ENCODE results near the gene BAIAP2. TPM values are rescaled to one million over a fixed set of nuclear protein-coding genes. Genes with fewer than 3 reads are reported as not detected.

The BAIAP2 gene
- total RNA-seq, 1 experiment from 2014 or later, result 58.0 TPM

DNA sequence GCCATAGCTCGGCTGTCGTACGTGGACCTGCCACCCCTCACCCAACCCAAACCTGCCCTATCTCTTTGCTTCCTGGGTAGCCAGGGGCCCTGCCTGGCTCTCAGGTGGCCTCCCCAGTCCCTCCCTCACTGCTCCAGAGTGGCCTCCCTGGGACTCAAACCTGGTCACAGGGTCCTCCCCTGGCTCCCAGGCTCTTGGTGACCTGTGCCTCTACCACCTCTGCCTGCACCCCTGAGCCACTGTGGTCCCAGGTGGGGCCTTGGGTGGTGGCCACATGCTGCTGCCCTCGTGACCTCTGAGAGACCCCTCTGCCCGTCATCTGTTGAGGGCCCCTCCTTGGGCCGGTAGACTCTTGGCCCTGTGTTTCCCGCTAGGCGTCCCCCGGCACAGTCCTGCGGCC, 65.7 kb downstream of the BAIAP2 start:
- DNase-seq, result no peak
- Mint-ChIP-seq H3K27me3 (ENCODE audit: unreplicated experiment) (no peaks in the 10 kb centered on the region), H3K36me3 (ENCODE audit: insufficient read depth, unreplicated experiment) (peaks cover 36% of the 10 kb centered on the region), H3K27ac (ENCODE audit: unreplicated experiment) (no peak overlapping the region), H3K9me3 (ENCODE audit: low read depth, unreplicated experiment) (no peaks in the 10 kb centered on the region), H3K4me3 (ENCODE audit: low read depth, unreplicated experiment) (no peak overlapping the region), H3K4me1 (ENCODE audit: low read depth, unreplicated experiment) (peaks cover 22% of the 10 kb centered on the region)
- CTCF ChIA-PET, result no interaction called here
- BruUV-seq (replicated peaks), result no TSS peak
- intact Hi-C loops (cut with micrococcal nuclease; ENCODE audit: unreplicated experiment), result loop anchor here (5.0 kb wide), 1 partner anchor 113 kb away; no protein-coding TSS in a partner anchor
- TF ChIP-seq, protein P1, sequence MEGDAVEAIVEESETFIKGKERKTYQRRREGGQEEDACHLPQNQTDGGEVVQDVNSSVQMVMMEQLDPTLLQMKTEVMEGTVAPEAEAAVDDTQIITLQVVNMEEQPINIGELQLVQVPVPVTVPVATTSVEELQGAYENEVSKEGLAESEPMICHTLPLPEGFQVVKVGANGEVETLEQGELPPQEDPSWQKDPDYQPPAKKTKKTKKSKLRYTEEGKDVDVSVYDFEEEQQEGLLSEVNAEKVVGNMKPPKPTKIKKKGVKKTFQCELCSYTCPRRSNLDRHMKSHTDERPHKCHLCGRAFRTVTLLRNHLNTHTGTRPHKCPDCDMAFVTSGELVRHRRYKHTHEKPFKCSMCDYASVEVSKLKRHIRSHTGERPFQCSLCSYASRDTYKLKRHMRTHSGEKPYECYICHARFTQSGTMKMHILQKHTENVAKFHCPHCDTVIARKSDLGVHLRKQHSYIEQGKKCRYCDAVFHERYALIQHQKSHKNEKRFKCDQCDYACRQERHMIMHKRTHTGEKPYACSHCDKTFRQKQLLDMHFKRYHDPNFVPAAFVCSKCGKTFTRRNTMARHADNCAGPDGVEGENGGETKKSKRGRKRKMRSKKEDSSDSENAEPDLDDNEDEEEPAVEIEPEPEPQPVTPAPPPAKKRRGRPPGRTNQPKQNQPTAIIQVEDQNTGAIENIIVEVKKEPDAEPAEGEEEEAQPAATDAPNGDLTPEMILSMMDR (IDR thresholded peaks at IDR 0.05; ENCODE audit: unreplicated experiment), result no peak

DNA sequence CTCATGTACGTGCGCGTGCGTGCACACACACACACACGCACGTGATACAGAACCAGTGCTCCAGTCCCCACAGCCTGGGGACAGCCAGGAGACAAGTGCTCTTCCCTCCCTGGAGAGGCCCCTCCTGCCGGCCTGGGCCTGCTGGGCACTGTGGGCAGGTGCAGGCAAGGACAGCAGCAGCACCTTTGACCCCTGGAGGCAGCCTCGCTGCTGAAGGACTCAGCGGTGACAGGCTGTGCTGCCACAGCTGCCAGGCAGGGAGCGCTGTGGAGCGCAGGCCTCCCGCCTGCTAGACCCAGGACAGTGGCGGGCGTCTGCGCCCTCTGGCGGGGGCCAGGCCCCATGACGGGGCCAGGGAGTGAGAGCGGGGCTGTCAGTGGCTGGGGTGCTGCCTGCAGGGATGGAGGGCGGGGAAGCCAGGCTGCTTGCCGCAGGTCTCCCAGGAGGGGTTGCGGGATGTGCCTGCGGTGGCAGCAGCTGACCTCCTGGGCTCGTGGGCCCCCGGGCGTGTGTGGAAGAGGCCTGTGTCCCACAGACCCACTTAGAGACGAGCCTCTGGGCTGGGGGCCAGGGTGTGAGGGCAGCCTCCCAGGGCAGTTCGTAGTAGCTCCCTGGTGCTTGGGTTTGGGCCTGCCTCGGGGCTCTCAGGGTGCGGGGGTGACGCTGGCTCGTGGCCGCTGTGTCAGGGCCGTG, 66.8 kb downstream of the BAIAP2 start:
- Mint-ChIP-seq H3K27ac (ENCODE audit: unreplicated experiment) (no peak overlapping the region), H3K4me3 (ENCODE audit: low read depth, unreplicated experiment) (no peak overlapping the region), H3K9me3 (ENCODE audit: low read depth, unreplicated experiment) (no peaks in the 10 kb centered on the region), H3K36me3 (ENCODE audit: insufficient read depth, unreplicated experiment) (peaks cover 39% of the 10 kb centered on the region), H3K27me3 (ENCODE audit: unreplicated experiment) (no peaks in the 10 kb centered on the region), H3K4me1 (ENCODE audit: low read depth, unreplicated experiment) (peaks cover 11% of the 10 kb centered on the region)
- no TSS peak for BruUV-seq (replicated peaks)
- TF ChIP-seq, protein P1 (IDR thresholded peaks at IDR 0.05; ENCODE audit: unreplicated experiment), result peak; percentile 100
- peak; percentile 93 for DNase-seq
- intact Hi-C loops (cut with micrococcal nuclease; ENCODE audit: unreplicated experiment), result loop anchor here (5.0 kb wide), 1 partner anchor 114 kb away; no protein-coding TSS in a partner anchor
- CTCF ChIA-PET, result interaction anchor here (0.6 to 1.6 kb wide), 6 partner anchors 36 to 118 kb away, joined by 3 to 5 read pairs (median 4); no protein-coding TSS in a partner anchor

DNA sequence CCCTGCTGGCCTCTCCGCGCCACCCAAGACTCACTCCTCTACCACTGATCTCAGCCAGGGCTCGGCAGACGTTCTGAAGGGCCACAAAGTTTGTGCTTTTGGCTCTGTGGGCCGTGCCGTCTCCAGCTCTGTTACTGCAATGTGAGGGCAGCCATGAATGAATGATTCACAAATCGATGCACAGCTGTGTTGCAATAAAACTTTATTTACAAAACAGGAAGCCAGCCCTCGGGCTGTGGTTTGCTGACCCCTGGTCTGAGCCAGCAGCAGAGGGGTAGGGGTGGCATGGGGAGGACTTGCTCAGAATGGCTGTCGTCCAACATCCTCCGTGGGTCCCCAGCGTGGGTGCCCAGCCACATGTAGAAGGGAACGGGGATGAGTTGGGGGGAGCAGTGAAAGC, 67.4 kb downstream of the BAIAP2 start:
- CTCF ChIA-PET, result interaction anchor here (1.2 to 1.6 kb wide), 5 partner anchors 53 to 118 kb away, joined by 3 to 5 read pairs (median 4); no protein-coding TSS in a partner anchor
- no peak overlapping the region for H3K4me3 Mint-ChIP-seq (ENCODE audit: low read depth, unreplicated experiment)
- intact Hi-C loops (cut with micrococcal nuclease; ENCODE audit: unreplicated experiment), result loop anchor here (5.0 kb wide), 1 partner anchor 115 kb away; no protein-coding TSS in a partner anchor
- H3K27ac Mint-ChIP-seq (ENCODE audit: unreplicated experiment), result no peak overlapping the region
- no peaks in the 10 kb centered on the region for H3K27me3 Mint-ChIP-seq (ENCODE audit: unreplicated experiment)
- H3K9me3 Mint-ChIP-seq (ENCODE audit: low read depth, unreplicated experiment), result no peaks in the 10 kb centered on the region
- BruUV-seq (replicated peaks), result no TSS peak
- DNase-seq, result no peak
- H3K36me3 Mint-ChIP-seq (ENCODE audit: insufficient read depth, unreplicated experiment), result peaks cover 39% of the 10 kb centered on the region
- TF ChIP-seq, protein P1 (IDR thresholded peaks at IDR 0.05; ENCODE audit: unreplicated experiment), result no peak
- peaks cover 5% of the 10 kb centered on the region for H3K4me1 Mint-ChIP-seq (ENCODE audit: low read depth, unreplicated experiment)

DNA sequence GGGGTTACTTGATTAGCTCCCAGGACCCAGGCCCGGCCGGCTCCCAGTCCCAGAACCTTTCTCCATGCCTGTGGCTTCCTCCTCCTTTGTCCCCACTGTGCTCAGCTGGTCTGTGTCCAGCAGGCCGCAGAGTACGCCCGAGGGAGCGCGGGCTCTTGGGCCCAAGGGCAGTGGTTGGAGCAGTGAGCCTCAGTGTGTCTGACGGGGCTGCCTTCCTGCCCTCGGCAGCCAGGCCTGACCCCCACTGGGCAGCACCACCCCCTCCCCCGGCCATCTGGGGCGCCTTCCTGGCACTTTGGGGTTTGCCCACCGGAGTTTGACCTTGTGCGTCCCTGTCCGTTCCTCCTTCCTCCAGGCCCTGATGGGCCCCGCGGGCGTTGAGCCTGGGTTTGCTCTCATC, 67.9 kb downstream of the BAIAP2 start:
- peaks cover under 1% of the 10 kb centered on the region for H3K4me1 Mint-ChIP-seq (ENCODE audit: low read depth, unreplicated experiment)
- intact Hi-C loops (cut with micrococcal nuclease; ENCODE audit: unreplicated experiment), result loop anchor here (5.0 kb wide), 1 partner anchor 116 kb away; no protein-coding TSS in a partner anchor
- TF ChIP-seq, protein P1 (IDR thresholded peaks at IDR 0.05; ENCODE audit: unreplicated experiment), result no peak
- CTCF ChIA-PET, result interaction anchor here (1.3 to 1.6 kb wide), 3 partner anchors 54 to 79 kb away, joined by 4 to 5 read pairs (median 4); no protein-coding TSS in a partner anchor
- H3K36me3 Mint-ChIP-seq (ENCODE audit: insufficient read depth, unreplicated experiment), result peaks cover 39% of the 10 kb centered on the region
- H3K9me3 Mint-ChIP-seq (ENCODE audit: low read depth, unreplicated experiment), result no peaks in the 10 kb centered on the region
- no peaks in the 10 kb centered on the region for H3K27me3 Mint-ChIP-seq (ENCODE audit: unreplicated experiment)
- BruUV-seq (replicated peaks), result no TSS peak
- H3K27ac Mint-ChIP-seq (ENCODE audit: unreplicated experiment), result no peak overlapping the region
- H3K4me3 Mint-ChIP-seq (ENCODE audit: low read depth, unreplicated experiment), result no peak overlapping the region
- DNase-seq, result no peak
